Transverse colon (tissue), 4 donors: ENCODE results near the gene ARFGAP2.

Source experiments
- CTCF ChIP-seq, 5 experiments: fragments of 200-600 bp in 3 of 5; fragments of 450-650 bp in 2 of 5; sonication (generic) in 3 of 5; IDR thresholded peaks; 1 replicate in 2 of 5; 2 replicates in 3 of 5; pipeline ENCODE4 v1.5.1; 2016 to 2017; ENCODE audit warnings: antibody characterized with exemption in 5 of 5, inconsistent platforms in 3 of 5, mild to moderate bottlenecking in 2 of 5, moderate library complexity in 1 of 5
- EP300 ChIP-seq: sonication (generic); formaldehyde crosslinking; IDR thresholded peaks from one replicate; pipeline ENCODE4 v1.6.1; 2017; ENCODE audit warnings: antibody characterized with exemption, low read depth
- POLR2A ChIP-seq: fragments of 450-650 bp; IDR thresholded peaks from one replicate; pipeline ENCODE4 v1.6.1; 2016; ENCODE audit warnings: antibody characterized with exemption, mild to moderate bottlenecking, moderate library complexity
- POLR2AphosphoS5 ChIP-seq, 3 donors: sonication (generic); formaldehyde crosslinking; IDR thresholded peaks; one replicate each; pipeline ENCODE4 v1.6.1; 2016; ENCODE audit warnings: antibody characterized with exemption in 3 of 3

- TF ChIP-seq CTCF (IDR thresholded peaks at IDR 0.05) (no peak), EP300 (no peak), POLR2AphosphoS5 (IDR thresholded peaks at IDR 0.05) (no peak), POLR2A (no peak)
These were observed 39.2 kb downstream of the ARFGAP2 start for GRCh38 chr11:47137476-47137875.
